ENCODE results near the gene GLOD4. TPM values are rescaled to one million over a fixed set of nuclear protein-coding genes. Genes with fewer than 3 reads are reported as not detected.

GLOD4 gene
- total and polyA plus RNA-seq, 11 donors, result 14.0 to 39.7 (median 25.4) TPM

DNA sequence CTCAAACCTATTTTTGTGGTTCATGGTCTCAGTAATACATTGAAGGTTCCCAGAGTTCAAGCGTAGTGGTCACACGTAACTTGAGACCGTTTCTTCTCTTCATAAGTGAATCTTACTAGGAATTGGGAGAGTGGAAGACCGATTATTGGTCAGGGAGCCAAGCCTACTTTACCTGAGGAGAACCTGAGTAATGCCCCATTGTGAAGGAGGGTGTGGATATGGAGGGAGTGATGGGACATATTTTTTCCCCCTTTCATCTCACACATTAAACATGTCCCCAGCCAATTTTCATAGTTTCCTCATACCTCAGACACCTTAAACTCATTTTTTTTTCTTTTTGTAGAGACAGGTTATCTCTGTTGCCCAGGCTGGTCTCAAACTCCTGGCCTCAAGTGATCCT is 38.9 kb downstream of the GLOD4 start:
- no peaks in the 10 kb centered on the region for H3K9me3 ChIP-seq
- ATAC-seq, result no peak
- no peaks in the 10 kb centered on the region for H3K27me3 ChIP-seq
- peaks cover 0 to 12% (median 0%) of the 10 kb centered on the region in 12 donors for H3K4me1 ChIP-seq
- WGBS, 4 donors, result 94 to 96% (median 95%) methylated on average over 4 of the region's 4 CpGs
- TF ChIP-seq POLR2A (IDR thresholded peaks at IDR 0.05), result no peak
- TF ChIP-seq, protein P1, sequence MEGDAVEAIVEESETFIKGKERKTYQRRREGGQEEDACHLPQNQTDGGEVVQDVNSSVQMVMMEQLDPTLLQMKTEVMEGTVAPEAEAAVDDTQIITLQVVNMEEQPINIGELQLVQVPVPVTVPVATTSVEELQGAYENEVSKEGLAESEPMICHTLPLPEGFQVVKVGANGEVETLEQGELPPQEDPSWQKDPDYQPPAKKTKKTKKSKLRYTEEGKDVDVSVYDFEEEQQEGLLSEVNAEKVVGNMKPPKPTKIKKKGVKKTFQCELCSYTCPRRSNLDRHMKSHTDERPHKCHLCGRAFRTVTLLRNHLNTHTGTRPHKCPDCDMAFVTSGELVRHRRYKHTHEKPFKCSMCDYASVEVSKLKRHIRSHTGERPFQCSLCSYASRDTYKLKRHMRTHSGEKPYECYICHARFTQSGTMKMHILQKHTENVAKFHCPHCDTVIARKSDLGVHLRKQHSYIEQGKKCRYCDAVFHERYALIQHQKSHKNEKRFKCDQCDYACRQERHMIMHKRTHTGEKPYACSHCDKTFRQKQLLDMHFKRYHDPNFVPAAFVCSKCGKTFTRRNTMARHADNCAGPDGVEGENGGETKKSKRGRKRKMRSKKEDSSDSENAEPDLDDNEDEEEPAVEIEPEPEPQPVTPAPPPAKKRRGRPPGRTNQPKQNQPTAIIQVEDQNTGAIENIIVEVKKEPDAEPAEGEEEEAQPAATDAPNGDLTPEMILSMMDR (IDR thresholded peaks at IDR 0.05), result no peak
- peaks cover 0 to 99% (median 79%) of the 10 kb centered on the region in 9 donors for H3K36me3 ChIP-seq
- intact Hi-C loops (cut with DNase I), result no loop called here
- H3K4me3 ChIP-seq, result no peak overlapping the region
- DNase-seq, result no peak
- H3K27ac ChIP-seq, result no peak overlapping the region

DNA sequence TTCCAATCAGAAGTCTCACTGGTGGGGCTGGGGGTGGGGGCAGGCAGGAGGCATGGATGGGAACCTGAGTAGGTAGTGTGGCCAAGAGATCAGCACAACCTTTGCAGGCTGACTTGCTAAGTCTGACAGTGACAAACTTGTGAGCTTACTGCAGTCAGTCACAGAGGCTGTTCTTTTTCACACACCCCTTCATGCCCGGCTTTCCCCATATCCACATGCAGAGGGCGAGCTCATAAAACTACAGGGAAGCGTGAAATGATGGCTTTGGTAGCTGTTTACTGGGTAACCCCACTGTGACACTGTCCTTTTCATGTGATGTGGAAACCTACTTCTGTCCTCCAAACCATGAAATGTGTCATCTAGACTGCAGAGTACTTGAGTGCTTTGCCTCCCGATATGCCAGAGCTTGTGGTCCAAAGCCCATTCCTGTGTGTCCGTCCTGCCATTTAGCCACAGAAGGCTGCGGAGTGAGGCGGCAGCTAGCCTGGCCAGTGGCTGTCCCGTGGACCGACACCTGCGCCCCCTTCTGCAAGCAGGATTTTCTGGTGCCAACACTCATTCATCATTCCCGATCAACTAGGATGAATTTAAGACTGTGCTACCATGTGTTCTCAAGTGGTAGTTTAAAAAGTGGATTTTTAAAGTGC is 39.8 kb downstream of the GLOD4 start:
- no peak for TF ChIP-seq POLR2A (IDR thresholded peaks at IDR 0.05)
- TF ChIP-seq, protein P1 (IDR thresholded peaks at IDR 0.05), result no peak
- Histone ChIP-seq H3K36me3 (peaks cover 0 to 96% (median 73%) of the 10 kb centered on the region in 9 donors), H3K4me3 (no peak overlapping the region), H3K27ac (no peak overlapping the region), H3K27me3 (no peaks in the 10 kb centered on the region), H3K9me3 (no peaks in the 10 kb centered on the region), H3K4me1 (peaks cover 0 to 12% (median 0%) of the 10 kb centered on the region in 12 donors)
- 88 to 97% (median 92%) methylated on average over 11 of the region's 11 CpGs for WGBS, 4 donors
- ATAC-seq (no peak), DNase-seq (no peak)
- intact Hi-C loops (cut with DNase I), result no loop called here

DNA sequence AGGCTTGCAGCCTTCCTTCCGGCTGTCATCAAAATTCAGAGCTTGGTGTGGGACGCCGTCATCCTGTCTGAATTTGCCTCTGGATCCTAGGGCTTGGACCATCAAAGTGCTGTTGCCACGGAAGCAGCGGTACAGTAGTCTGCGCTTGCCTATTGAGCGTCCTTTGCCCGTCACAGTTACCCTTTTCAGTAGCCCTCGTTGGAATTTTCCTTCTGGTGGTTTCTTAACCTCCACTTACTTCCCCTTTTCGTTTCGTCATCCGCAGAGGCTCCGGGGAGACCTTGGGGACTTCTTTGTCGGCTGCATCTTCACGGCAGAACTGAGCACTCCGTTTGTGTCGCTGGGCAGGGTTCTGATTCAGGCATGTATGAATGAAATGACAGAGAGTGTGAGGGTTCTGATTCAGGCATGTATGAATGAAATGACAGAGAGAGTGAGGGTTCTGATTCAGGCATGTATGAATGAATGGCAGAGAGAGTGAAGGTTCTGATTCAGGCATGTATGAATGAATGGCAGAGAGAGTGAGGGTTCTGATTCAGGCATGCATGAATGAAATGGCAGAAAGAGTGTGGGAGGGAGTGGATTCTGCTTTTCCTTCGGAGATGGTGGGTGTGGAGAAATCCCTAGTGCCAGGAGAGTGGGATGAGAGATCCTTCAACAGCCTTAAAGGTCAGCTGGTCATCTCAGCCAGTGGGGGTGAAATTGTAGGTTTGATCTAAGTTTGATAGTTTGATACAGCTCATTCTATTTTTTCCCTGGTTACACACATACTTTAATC is 41.7 kb downstream of the GLOD4 start:
- peak in 2 of 4 donors; percentile 41 to 51 for ATAC-seq
- DNase-seq, result no peak
- no peaks in the 10 kb centered on the region for H3K9me3 ChIP-seq
- intact Hi-C loops (cut with DNase I), result no loop called here
- no peak overlapping the region for H3K27ac ChIP-seq
- H3K36me3 ChIP-seq, result peaks cover 0 to 78% (median 55%) of the 10 kb centered on the region in 9 donors
- TF ChIP-seq, protein P1 (IDR thresholded peaks at IDR 0.05), result no peak
- TF ChIP-seq POLR2A (IDR thresholded peaks at IDR 0.05), result no peak
- 78 to 88% (median 84%) methylated on average over 18 of the region's 18 CpGs for WGBS, 4 donors
- H3K27me3 ChIP-seq, result no peaks in the 10 kb centered on the region
- H3K4me3 ChIP-seq, result no peak overlapping the region
- peaks cover 0 to 12% (median 0%) of the 10 kb centered on the region in 12 donors for H3K4me1 ChIP-seq

DNA sequence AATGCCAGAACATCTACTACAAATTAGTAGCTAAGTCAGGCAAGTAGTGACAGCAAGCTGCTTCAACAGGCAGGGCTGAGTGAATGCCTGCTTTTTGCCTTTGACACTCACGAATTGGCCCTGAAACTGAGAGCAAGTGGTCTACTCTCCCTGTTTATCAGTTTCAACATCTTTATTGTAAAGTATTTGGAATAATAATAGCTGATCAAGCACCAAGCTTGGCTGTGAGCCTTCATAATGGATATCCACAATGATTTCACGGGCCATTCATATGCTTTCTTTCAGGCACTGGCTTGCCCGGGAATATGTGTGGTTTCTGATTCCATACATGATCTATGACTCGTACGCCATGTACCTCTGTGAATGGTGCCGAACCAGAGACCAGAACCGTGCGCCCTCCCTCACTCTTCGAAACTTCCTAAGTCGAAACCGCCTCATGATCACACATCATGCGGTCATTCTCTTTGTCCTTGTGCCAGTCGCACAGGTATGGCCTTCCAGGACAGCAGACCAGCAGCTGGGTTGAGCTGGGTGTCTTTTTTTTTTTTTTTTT is 44.4 kb downstream of the GLOD4 start:
- H3K9me3 ChIP-seq, result no peaks in the 10 kb centered on the region
- H3K27ac ChIP-seq, result no peak overlapping the region
- intact Hi-C loops (cut with DNase I), result no loop called here
- ATAC-seq (no peak), DNase-seq (no peak)
- TF ChIP-seq, protein P1 (IDR thresholded peaks at IDR 0.05), result no peak
- no peak for TF ChIP-seq POLR2A (IDR thresholded peaks at IDR 0.05)
- H3K36me3 ChIP-seq, result peaks cover 0 to 51% (median 34%) of the 10 kb centered on the region in 9 donors
- H3K4me1 ChIP-seq, result peaks cover 0 to 23% (median 7%) of the 10 kb centered on the region in 12 donors
- peaks cover 0 to 10% (median 0%) of the 10 kb centered on the region in 9 donors for H3K27me3 ChIP-seq
- no peak overlapping the region for H3K4me3 ChIP-seq
- WGBS, 4 donors, result 94 to 96% (median 96%) methylated on average over 13 of the region's 13 CpGs
